HG03432 (cell line): ENCODE results near the gene ETV3.

Experiments
- ATAC-seq: cut with Tn5 transposase; IDR thresholded peaks from one replicate; pipeline ENCODE4 v1.9.1; 2021; ENCODE audit warnings: mild to moderate bottlenecking, moderate library complexity; ENCODE audit not compliant: unreplicated experiment

ETV3 gene

GRCh38 chr1:157140063-157140588 lies 1.9 kb upstream of the ETV3 start:
- no peak for ATAC-seq

DNA sequence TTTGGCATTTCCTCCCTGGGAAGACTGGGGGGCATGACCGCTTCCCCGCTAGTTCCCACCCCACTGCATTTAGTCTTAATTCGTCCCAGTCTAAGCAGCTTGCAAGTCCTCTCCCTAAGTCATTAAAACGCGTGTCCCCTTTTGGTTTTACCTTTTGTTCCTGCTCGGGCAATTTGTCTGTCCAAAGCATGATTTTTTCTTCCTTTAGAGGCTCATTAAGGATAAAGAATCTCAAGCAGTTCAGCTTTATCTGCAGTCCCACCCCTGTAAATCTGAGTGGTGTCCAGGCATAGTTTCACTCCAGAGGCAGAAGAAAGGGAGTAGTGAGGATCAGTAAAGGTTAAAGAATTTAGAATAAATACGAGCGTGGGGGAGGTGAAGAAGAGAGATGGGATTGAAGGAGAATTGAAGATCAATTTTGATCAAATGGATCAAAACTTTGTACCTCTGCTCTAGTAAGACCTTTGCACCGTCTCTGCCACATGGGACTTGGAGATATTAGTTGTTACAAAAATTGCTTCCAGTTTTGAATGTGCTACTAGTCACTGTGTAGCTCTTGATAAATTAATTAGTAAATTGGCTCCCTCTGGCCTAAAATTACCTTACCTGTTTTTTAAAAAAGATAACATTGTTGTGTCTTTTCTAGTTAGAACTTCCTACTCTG lies 989 bp upstream of the ETV3 start:
- no peak for ATAC-seq

DNA sequence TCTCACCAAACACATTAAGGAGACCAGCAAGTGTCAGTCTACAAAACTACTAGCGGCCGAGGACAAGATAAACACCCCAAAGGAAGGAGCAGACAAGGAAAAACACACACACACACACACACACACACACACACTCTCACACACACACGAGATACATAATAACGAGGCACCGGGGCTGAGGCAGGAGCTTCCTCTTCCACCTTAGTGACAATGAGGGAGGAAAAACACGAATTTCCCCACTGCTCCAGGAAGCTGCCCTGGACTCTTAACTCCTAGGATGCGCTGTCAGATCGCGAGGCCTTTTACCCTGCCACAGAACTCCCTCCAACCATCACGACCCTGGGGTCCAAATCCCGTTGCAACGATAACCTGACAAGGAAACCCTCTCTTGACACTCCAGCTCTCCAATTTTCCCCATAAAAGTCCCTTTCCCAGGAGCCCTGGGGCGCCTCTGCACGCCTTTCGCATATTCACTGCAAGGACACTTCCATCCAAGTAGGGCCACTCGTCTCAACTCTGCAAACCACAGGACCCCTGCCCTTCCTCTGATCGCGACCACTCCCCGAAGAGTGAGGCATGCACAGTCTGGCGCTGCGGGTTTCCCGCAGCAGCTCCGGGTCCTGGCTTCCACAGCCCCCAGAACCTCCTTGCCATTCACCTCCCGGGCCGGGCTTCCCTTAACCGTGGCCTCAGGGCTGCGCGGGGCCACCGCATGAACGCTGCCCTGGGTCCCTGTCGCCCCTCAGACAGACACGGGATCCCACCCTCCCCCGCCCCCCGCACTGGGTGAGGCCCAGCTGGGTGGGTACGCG lies 581 bp downstream of the ETV3 start:
- no peak for ATAC-seq

GRCh38 chr1:157137046-157137407 lies 1.2 kb downstream of the ETV3 start:
- ATAC-seq: no peak

DNA sequence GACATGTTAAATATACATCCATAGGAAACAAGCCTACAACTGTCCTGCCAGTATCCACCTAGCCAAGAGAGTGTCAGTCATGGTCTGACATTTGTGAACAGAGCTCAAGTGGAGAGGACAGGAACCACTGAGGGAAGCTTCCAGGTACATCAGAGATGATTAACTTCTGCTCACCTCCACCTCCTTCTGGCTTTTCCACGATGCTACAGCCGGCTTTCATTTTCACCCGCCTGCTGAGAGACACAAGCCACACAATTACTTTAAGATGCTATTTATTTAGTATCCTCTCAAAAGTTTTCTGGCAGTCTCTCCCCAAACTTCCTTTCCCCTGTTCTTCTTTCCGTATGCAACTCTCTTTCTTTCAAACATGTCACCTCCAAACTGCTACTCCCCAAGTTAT lies 2.1 kb downstream of the ETV3 start:
- no peak for ATAC-seq

- ATAC-seq: no peak
These were observed 2.5 kb downstream of the ETV3 start for GRCh38 chr1:157135646-157136045.

DNA sequence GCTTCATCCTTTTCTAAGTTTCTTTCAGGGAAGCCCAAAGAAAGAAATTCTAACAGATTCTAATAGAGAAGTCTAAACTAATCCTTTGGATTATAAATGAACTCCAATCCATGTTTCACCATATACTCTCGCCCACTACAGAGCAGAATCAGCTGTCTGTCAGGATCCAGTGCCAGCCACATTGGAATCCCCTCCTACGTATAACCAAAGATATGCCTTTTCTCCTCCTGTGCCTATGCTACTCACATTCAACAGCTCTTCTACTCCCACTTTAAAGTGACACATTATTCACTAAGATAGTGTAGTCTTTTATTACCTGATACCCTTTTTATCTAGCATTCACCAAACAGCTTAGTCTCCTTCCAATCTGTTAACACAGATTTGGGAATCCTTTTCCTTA lies 3.1 kb downstream of the ETV3 start:
- no peak for ATAC-seq

- ATAC-seq: no peak
These were observed 3.8 kb downstream of the ETV3 start for GRCh38 chr1:157134442-157134841.

- ATAC-seq: no peak
These were observed 4.8 kb downstream of the ETV3 start for GRCh38 chr1:157133426-157133825.

DNA sequence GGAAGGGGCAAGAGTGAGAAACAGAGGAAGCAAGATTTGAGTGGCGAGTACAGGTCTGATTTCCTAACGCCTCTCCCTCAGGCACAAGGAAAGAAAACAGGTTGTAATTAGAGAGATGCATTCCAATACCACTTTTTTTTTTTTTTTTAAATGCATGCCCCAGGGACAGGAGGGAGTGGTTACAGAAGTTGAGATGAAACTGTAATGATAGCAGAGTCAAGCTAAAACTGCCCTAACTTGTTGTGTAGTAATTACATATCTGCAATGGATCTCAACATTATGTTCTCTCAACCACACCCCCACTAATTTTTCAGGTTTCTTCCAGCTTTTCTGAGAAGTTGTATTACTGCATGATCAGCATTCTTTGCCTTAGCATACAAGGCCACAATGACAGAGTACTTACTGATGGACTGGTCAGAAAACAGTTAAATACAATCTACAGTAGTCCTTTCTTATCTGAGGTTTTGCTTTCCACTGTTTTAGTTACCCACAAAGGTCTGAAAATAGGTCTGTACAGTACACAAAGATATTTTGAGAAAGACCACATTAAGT lies 5.5 kb downstream of the ETV3 start:
- ATAC-seq: no peak

- ATAC-seq: no peak
These were observed 6.1 kb downstream of the ETV3 start for GRCh38 chr1:157132111-157132510.

DNA sequence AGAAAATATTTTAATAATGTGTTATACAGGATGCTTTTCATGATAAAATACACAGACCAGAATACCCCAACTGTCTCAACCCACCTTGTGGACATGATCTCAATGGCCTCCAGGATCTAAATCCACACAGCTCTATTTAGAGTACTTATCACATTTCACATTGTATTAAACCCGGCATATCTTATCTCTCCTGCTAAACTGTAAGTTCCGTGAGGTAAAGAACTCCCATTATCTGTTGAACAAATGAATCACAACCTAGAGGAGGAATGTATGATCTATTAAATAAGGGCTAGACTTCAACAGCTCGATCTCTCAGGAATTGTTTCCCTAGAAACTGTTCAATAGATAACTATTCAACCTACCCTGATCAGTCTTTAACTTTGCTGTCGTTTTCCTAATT lies 6.9 kb downstream of the ETV3 start:
- ATAC-seq: no peak

DNA sequence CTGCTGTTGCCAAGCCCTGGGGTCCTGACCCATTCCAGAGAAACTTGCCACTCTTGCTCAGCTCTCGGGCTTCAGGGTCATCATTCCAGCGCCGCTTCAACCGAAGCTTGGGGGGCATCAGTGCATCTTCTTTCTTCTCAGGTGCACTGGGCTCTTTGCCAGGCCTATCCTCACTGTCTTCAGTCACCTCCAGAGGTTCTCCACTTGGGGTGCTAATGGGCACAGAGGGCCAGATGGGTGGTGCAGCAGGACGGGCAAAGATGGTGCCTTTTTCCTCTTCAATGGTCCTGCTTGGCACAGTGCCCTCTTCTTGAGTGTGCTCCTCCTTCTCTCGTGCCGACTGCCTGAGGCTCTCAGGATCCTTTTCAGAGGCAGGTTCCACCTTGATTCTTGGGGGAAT lies 13.3 kb downstream of the ETV3 start:
- ATAC-seq: no peak

- no peak for ATAC-seq
These were observed 18.7 kb downstream of the ETV3 start for GRCh38 chr1:157119448-157119847.

DNA sequence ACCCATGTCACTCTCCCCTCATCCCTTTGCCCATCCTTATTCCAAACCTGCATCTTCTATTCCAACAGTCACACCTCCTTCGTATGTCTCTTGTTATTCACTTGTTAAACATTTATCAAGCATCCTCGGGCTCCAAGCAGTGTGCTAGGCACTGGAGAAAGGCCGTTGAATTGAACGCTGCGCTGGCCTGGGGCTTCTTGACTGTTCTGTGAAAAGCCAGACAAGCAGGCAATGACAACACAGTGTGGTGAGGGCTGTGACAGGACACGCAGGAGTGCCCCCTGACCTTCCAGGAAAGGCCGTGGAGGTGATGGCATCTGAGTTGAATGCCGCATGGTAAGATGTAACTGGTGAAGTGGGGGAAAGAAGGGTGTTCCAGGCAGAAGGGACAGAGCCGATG lies 19.2 kb downstream of the ETV3 start:
- ATAC-seq: no peak

- peak; percentile 60 for ATAC-seq
These were observed 20.6 kb downstream of the ETV3 start for GRCh38 chr1:157117527-157118057.

DNA sequence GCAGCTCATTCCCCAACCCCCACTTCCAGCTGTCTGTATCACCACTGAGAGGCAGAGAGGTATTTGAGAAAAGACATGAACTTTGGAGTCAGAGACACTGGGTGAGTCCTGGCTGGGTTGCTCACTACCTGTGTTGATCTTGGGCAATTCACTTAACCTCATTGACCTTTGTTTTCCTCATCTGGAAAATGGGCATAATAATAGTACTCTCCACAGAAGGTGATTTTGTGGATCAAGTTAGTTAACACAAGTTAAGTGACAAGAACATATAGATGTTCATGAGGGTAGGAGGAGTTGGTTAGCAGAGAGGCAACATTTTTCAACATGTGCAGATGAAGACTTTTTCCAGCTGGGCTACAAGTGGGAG lies 21.5 kb downstream of the ETV3 start:
- no peak for ATAC-seq

GRCh38 chr1:157115851-157116736 lies 22.1 kb downstream of the ETV3 start:
- ATAC-seq: no peak

- no peak for ATAC-seq
These were observed 22.8 kb downstream of the ETV3 start for GRCh38 chr1:157115429-157115838.

DNA sequence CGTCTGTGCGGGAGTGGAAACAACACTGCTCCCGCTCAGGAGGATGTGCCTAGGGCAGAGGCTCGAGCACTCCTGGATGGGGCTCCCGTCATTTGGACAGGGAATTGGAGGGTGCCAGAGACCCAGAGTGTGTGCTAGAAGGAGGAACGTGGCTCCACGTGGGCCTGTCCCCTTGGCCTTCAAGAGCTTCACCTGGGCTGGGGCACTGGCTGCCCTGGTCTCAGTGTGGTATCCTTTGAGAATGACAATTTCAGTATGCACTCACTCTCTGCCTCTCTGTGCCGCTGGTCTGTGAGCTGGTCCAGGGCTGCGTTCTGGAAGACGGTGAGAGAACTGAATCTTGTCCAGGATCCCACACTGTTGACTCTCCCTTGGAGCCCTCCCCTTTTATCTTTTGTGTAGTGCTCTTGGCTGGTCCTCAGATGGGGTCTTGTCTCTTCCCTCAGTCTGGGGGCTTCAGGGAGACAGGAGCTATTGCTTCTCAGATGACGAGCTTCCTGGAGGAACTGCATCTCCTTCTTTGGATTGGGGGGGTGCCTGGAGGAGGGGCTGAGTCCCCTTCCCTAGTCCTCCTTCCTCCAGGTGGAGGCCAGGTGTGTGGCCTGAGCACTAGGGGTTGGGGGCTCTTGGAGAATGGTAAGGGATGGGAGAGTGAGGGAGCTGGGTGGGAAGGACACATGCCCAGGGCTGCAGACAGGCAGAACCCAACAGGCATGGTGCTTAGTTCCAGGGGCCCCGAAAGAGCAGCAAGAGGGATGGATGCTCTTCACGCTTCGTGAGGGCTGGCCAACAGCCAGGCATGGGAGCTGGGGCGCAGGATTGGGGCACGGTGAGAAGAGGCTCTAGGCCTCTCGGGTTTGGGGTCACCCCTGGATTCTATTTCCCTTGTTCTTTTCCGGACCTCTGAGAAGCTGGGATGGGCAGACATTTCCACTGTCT lies 23.7 kb downstream of the ETV3 start:
- no peak for ATAC-seq
